Stromal cell of bone marrow (primary cell): ENCODE results near the gene DOP1A.

Experiments
- DNase-seq: peaks from one replicate; pipeline ENCODE4 v3.0.0-alpha.2; 2012; ENCODE audit warnings: low read depth

DOP1A gene

GRCh38 chr6:83067448-83068439 is at the start of gene DOP1A:
Gene DOP1A, plus strand, starts transcription at chr6:83067671. Its CDS starts 29,307 bp downstream, at chr6:83096978.
- peak; percentile 84 for DNase-seq

GRCh38 chr6:83019741-83020140 is 47.7 kb upstream of the DOP1A start:
- no peak for DNase-seq

GRCh38 chr6:83031689-83032088 is 35.8 kb upstream of the DOP1A start:
- DNase-seq = no peak

GRCh38 chr6:83038246-83038645 is 29.2 kb upstream of the DOP1A start:
- DNase-seq = no peak

- DNase-seq = no peak
Observed at GRCh38 chr6:83042467-83043053, 24.9 kb upstream of the DOP1A start.

GRCh38 chr6:83044091-83044768 is 23.2 kb upstream of the DOP1A start:
- no peak for DNase-seq

- no peak for DNase-seq
Observed at GRCh38 chr6:83047065-83047754, 20.3 kb upstream of the DOP1A start.

- no peak for DNase-seq
Observed at GRCh38 chr6:83051377-83052172, 15.9 kb upstream of the DOP1A start.

GRCh38 chr6:83053678-83054077 is 13.8 kb upstream of the DOP1A start:
- no peak for DNase-seq

GRCh38 chr6:83055366-83055964 is 12.0 kb upstream of the DOP1A start:
- no peak for DNase-seq

- DNase-seq = no peak
Observed at GRCh38 chr6:83057705-83058321, 9.7 kb upstream of the DOP1A start.

- DNase-seq = no peak
Observed at GRCh38 chr6:83061190-83061589, 6.3 kb upstream of the DOP1A start.

- DNase-seq = no peak
Observed at GRCh38 chr6:83062225-83062624, 5.2 kb upstream of the DOP1A start.

GRCh38 chr6:83065511-83066192 is 1.8 kb upstream of the DOP1A start, which contains the start of gene UBE3D:
Gene UBE3D, minus strand, starts transcription at chr6:83065841. Its CDS starts 123 bp downstream, at chr6:83065718.
- DNase-seq = peak; percentile 57

GRCh38 chr6:83068616-83069015 is 1.1 kb downstream of the DOP1A start:
- no peak for DNase-seq

- DNase-seq = no peak
Observed at GRCh38 chr6:83069633-83070032, 2.2 kb downstream of the DOP1A start.

- no peak for DNase-seq
Observed at GRCh38 chr6:83071023-83071422, 3.6 kb downstream of the DOP1A start.

- no peak for DNase-seq
Observed at GRCh38 chr6:83071707-83072106, 4.2 kb downstream of the DOP1A start.

GRCh38 chr6:83072726-83073125 is 5.3 kb downstream of the DOP1A start:
- DNase-seq = no peak

- DNase-seq = no peak
Observed at GRCh38 chr6:83073615-83074014, 6.1 kb downstream of the DOP1A start.
